NCI-H1930 (cell line): ENCODE results near the gene RALGPS1.
A peak's percentile ranks its signal among the peaks of the same experiment; 100 is the strongest.

Experiments used
- DNase-seq, 2 experiments: peaks; one replicate each; lab custom pipeline; 2025; lab: John Stamatoyannopoulos, UW

RALGPS1 gene

DNA sequence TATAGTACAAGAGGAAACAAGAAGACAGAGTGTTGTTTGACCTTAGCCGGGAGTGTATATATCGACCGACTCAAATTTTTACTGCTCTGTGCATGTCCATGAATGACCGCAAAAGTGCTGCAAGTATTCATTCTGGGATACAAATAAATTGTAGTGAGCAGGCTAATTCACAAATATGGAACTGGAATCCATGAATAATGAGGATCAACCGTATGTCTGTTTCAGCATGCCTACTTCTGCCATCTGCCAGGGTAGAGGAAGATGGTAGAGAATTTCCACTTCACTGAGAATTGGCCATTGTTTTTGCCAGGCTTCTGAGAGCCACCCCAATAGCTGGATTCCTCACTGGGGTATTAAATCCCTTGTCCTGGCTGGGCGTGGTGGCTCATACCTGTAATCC lies 8.5 kb upstream of the RALGPS1 start:
- no peak for DNase-seq

DNA sequence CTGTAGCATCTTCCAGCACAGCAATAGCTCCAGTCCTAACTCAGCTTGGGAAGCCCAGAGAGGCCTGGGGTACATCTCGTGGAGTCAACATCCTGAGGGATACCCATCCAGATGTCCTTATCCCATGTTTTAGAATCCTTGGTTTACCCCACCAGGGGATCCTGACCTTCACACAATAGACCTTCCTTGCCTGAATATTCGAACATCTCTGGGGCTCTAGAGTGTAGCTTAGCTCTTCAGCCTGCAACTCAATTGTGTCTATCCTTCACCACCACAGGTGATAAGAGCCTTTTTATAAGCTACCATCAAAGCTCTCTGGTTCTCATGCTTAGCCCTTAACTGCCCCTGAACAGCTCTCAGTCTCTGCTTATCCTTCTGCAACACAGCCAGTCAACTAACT lies 7.5 kb upstream of the RALGPS1 start:
- no peak for DNase-seq

DNA sequence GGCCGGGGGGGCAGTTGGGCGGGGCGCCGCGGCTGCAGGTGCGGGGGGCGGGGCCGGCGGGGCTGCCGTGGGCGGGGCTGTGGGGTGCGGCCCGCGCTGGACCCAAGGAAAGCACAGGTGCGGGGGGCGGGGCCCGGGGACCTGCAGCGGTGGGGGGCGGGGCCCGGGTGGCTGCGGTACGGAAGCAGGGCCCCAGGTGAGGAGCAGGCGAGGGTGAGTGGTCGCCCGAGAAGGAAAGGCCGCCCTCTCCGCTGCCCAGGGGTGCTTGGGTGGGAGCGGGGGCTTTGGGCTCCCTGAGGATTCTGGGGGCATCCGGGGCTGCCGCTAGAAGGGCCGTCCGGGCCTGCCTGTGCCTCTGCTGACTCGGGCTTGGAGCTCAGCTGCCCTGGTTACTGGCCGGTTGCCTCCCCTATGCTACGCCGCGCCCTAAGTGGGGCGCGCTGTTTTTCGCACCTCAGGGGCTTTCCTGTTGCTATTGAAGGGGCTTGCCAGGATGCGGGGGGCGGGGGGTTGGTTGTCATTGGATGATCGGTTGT lies 767 bp downstream of the RALGPS1 start:
- peak; percentile 43 to 63 for DNase-seq

DNA sequence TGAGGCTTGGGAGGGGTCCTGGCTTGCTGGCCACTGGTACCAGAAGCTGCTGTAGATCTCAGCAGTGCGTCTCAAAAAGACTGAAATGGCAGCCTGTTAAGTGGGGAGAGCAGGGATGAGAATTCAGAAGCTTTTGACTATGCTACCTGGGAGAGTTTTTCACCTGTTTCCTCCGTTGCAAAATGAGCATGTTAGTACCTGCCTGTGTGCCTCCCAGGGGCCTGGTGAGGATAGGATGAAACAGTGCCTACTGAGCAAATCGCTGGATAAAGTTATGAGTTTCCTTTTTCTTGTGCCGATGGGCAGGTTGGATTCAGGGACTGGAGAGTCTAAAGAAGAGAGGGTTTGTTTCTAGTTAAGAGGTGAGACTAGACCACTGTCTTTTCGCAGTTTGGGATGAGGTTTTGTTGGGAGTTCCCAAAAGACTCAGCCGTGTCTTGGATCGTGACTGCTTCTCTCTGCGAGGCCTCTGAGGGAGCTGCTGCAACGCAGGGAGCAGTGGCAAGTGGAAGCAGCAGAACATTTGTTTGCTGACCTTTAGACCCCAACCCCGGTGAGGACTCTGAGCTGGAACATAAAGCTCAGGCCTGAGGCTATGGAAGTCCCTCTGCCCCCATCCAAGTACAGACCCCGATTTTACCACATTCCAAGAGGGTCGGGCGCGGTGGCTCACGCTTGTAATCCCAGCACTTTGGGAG lies 1.4 kb downstream of the RALGPS1 start:
- DNase-seq, result no peak

DNA sequence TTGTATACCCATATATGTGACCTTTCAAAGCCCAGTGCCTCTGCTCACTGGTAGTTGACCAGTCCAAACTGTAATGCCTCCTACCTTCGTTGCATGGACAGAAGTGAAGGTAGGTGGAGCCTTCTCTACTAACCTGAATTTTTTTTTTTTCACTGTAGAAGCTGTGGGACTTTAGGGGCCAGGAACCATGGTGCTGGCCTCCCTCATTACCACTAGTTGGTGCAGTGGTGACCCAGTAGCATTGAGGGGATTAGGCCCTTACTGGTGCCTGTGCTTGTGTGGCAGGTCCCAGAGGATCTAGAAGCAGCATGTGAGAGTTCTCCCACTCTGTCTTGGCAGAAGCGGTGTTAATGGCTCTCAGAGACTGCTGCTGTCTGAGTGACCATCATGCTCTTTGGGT lies 2.3 kb downstream of the RALGPS1 start:
- no peak for DNase-seq

DNA sequence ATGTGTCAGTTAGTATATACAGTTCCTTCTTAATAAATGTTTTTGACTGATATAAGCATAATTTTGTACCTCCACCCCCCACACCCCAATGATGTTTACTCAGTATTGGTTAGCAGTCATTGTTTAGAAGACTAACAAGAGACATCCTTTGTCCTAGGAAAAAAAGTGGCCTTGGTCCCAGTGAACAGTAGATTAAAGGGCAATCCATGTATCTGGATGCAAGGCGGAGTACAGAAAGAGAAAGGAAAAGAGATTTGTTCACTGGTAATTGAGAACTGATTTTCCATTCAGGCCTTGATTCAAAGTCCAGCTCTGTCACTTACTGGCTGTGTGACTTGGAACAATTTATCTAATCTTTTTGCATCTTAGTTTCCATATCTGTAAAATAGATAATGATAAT lies 4.6 kb downstream of the RALGPS1 start:
- peak in 1 of 2 experiments; percentile 13 for DNase-seq

DNA sequence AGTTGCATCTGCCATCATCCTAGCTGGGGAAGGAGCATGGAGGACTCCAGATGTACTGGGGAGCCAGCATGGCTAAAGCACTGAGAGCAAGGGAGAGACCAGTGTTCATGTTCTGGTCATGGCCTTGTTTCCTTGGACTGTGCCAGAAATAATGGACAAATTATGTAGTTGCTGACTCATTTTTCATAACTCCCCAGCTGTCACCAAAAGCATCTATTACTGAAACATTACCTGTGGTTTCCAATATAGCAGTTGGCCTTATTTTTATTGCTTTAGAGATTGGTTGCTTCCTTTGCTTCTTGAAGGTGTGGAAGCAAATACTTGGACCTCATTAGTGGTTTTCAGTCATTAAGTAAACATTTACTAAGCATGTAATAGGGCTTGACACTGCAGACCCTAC lies 11.3 kb downstream of the RALGPS1 start:
- DNase-seq, result no peak

DNA sequence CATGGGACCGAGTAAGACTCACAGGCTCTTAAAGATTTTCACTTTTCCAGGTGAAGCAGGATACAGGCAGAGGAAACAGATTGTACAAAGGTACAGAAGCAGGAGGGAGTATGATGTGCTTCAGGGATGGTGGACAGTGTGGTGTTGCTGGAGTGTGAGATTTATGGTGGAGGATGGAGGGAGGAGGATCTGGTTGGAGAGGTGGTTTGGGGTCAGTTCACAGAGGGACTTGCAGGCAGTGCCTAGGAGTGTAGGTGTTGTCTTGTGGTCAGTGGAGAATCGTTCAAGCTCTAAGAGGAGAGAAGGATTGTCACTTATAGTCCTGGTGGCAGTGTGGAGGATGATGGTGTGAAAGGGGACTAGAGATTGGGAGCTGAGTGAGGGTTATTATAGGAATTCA lies 11.8 kb downstream of the RALGPS1 start:
- DNase-seq, result no peak

DNA sequence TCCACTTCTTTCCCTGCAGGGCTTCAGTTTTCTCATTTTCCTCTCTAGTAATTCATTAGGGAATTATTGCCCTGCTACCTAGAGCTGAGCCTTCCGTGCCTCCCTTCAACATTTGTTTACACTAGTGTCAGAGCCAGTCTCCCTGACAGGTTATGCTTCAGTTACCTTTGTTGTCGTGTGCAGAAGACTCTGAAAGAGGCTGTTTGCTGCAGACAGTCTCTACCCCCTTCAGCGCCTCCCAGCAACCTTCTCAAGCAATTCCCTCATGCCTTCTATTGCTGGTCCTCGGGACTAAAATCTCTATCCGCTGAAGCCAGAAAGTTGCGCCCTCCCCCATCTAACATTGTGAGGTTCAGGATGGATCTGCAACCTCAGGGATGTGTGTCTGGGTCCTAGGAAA lies 12.8 kb downstream of the RALGPS1 start:
- DNase-seq, result no peak

DNA sequence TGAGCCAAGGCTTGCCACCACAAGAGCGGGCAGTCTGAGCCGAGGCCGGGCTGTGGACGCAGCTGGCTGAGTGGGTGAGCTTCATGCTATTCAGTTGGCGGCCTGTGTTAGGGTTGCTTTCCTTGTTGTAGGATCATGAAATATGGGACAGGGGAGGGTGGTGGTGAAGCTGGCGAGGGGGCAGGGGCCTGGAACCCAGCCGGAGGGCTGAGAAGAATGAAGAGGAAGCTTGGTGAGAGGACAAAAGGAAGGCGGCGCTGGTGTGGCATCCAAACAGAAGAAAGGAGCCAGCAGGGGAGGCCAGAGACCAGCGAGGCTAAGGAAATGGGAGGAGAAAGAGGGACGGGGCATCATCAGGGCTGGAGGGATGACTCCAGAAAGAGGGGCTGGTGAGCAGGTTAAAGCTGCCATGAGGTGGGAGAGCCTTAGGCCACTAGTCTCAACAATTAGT lies 18.3 kb downstream of the RALGPS1 start:
- DNase-seq, result no peak

DNA sequence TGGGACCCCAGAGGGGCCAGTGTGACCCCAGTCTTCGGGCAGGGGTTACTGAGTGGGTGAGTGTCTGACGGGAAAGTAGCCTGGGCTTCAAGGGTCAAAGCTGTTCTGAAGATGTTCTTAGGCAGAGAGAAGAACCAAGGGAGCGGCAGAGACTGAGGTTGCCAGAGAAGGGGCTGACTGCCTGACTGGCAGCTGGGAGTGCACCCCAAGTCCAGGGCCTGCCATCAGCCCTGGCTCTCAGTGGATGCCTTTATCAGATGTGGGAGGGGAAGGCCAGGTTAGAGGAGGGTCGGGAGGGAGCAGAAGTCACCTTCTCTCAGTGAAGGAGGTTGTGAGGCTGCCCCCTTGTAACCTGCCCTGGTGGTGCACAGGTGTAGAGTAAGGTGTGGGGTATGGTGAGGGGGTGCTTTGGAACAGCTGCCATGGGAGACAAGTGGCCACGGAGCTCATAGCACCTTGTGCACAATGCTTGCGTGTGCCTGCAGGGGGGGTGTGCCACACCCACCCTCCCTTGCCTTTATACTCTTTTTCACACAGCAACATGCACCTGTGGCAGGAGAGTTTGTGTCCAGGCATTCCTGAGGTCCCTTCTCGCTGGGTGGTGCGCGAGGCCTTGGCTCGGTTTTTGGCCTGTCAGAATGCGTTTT lies 18.9 kb downstream of the RALGPS1 start:
- no peak for DNase-seq

DNA sequence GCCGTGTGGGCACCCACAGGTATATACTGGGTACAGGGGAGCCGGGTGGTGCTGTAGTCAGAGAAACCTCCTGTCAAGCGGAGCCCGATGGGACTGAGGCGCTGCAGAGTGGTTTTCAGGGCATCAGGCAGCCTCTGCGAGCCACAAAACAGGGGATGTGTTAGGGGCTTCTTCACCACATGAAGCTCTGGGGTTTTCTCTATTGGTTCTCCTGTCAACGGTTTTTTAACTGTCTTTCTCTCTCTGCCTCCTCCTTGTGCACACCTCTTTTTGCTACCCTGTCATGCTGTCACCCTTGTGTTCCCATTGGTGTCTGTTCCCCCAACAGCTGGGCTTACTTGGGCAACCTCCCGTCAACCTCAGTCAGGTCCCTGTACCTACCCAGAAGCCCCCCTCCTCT lies 19.9 kb downstream of the RALGPS1 start:
- DNase-seq, result no peak

DNA sequence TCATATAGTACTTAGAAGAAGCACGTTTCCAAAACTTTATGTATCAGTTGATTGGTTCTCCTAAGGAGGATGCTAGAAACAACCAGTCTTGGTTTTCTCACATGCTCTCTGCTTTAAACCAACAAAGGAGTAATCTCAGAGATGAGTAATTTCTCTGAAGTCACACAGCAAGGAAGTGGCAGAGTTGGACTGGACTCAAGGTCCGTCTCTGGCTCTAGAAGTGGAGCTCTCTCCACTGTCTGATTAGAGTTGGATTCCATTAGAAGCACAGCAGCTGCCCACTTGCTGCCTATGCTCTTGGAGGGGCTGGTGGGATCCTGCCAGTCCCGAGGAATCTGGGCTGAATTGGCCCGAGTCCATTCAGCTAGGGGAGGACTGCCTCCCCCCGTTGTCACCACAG lies 21.0 kb downstream of the RALGPS1 start:
- no peak for DNase-seq

DNA sequence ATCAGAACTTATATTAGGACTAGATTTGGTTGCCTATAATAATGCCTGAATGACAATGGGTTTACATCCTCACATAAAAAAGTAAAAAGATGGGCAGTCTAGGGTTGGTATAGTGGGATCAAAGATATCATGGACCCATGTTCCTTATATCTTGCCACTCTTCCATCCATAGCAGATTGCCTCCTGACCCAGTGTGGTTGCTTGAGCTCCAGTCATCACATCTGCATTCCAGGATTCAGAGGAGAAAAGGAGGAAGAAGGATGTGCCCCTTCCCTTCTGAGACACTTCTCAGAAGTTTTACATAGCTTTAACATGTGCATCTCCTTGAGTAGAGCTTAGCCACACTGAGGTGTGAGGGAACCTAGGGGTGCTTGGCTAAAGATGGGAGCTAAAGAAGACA lies 22.9 kb downstream of the RALGPS1 start:
- DNase-seq, result no peak

DNA sequence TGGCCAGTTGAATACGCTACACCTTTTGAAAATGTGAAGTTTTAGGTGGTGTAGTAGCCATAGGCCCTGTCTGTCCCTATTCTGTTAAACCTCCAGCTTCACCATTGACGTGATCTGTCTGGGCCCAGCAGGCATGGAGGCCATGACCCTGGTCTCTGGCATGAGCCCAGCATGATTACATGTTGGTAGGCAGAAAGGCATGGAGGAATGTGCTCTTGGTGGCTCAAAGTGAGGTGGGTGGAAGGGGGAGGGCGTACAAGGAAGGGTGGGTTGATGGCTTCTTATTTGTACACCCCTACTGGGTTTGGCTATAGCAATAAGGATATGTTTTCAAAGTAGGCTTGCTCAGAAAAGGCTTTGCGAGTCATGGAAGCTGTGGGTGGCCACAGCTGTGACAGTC lies 23.7 kb downstream of the RALGPS1 start:
- DNase-seq, result no peak

DNA sequence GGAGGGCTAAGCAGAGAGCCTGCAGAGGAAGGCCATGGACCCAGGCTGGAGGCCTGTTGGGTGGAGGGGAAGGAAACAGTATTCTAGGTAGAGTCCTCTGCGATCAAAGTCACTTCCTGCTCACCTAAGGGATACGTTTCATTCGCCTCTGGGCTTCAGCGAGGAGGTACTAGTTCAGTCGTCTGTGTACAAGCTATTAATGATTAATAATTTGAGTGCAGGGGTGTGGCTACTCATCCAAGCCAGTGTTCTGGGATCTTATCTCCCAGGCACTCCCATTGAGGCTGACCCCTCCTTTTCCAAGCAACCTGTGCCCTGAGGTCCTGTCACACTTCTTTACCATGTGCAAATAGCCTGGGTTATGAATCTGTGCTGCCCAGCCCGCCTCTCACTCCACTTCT lies 25.2 kb downstream of the RALGPS1 start:
- no peak for DNase-seq

DNA sequence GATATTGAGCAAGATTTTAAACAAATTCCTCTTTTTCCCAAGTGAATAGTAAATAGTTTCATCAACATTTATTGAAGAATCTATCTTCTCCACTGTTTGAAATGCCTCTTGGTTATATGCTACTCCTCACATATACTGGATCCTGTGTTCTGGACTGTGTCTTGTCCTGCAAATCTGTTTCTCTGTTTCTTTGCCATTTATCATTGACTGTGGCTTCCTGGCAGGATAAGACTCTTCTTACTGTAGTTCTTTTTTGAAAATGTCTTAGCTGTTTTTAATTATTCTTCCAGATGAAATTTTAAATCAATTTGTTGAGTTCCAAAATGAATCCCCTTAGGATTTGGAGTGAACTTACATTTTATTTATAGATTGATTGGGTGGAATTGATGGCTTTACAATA lies 27.8 kb downstream of the RALGPS1 start:
- DNase-seq, result no peak

DNA sequence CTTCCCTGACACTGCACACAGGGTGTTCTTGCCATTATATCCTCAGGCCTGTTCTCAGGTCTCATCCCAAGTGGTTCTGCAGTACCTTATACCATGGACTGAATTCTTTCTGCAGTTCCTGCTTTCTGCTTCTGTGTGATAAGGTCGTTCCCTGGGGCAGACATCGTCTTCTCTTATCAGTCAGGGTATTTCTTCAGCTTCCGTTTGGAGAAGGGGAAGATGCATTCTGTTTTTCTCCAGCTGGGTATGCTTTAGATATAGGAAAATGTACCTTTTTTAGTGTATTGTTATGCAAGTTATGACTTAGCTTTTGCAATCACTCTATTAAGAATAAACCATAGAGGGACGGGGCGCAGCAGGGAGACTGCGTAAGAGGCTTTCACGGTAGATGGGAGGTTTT lies 31.1 kb downstream of the RALGPS1 start:
- no peak for DNase-seq

DNA sequence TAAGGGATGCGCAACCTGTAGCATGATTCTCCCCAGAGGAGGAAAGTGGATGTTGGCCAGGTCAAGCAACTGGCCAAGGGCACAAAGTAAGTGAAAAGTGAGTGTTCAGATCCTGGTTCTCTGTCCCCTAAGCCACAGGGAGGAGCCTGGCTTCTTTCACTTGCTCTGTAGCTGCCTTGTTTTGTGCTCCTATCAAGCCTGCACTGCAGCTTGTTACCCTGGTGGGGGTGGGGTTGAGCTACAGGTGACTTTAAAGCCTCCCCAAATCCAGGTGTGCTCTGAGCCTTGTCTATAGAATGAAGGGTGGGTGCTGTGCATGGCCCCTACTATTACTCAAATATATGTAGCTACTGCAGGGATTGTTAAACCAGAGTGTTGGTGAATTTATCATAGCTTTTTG lies 32.9 kb downstream of the RALGPS1 start:
- DNase-seq, result no peak

DNA sequence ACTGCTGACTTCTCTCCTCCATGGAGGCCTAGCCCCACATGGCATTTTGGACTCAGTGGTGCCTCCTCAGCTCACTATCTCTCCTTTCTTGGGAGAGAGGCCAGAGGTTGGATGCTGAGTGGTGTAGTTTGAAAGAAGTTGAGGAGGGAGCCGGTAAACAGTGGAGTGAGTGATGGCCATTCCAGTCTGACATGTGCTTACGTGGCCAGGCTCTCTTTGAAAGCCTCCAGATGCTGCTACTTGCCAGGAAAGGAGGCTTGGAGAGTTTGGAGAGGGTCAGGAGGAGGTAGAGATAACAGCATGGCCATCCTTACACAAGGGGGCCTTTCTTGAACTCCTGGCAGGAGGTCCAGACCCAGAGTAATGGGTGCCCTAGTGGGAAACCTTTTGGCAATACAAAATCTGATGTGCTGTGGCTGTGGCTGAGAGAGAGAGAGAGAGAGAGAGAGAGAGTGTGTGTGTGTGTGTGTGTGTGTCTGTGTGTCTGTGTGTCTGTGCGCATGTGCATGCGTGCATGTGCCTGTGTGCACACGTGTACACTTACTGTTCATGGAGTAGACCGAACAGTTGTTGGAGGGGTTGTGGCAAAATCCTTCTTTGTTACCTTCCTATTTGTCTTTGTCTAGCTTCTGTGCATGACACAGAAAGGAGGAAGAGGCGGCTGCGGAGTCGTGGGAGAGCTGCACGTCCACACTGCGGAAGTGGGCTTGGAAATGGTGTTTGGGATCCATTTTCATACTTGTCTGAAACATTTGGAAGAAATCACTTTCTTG lies 37.8 kb downstream of the RALGPS1 start:
- DNase-seq, result no peak

DNA sequence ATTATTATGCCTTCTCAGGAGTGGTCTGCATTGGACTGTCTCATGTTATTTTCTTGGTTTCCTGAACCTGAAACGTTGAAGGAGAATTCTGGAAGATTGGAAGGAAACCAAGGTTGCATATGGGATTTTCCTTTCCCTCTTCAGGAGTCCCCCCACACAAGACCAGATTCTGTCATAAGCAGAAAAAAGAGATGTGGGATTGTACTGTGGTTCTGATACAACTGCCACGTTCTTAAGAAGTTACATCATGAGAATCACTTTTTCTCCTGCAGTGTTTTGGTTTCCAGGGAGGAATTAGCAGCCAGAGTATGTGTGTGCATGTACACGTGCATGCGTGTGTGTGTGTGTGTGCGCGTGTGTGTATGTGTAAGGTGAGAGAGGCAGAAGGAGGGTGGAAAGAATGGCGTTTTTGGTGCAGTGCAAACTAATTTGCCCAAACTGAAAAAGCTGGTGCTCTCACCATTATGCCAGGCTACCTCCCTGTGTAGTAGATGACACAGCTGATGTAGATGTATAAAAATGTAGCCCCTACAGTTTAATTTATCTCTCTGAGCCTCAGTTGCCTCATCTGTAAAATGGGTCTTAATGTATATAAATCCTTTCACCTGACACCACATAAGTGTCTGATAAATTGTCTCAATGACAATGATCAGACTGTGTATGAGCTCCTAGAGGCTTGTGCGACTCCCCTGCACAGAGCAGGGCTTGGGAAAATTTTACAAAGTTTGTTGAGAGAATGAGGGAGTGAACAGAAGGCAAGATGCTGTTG lies 38.6 kb downstream of the RALGPS1 start:
- DNase-seq, result no peak

DNA sequence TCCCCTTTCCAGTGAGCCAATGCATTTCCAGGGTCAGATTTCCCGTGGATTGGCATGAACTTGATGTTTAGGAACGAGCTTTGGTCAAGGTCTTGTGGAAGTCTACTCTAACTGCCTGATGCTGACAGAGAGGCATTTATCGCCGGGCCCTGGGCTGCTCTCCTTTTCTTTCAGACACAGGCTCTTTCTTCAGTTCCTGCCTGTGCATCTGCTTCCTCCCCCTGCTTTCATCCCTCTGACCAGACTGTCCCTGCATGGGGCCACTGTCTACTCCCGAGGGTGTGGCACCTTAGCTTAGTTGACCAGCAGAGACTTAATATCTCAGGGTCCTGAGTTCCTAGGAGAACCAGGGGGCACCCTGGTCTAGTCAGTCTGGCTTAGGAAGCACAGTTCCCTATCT lies 41.2 kb downstream of the RALGPS1 start:
- no peak for DNase-seq
